Astrocyte (in vitro differentiated cells and primary cell): ENCODE results near the gene TSPAN4.

Experiments used
- CTCF ChIP-seq: IDR thresholded peaks from 2 replicates; pipeline ENCODE4 v1.5.1; 2011; ENCODE audit warnings: low read depth, mild to moderate bottlenecking, inconsistent platforms, low read length, moderate library complexity; ENCODE audit not compliant: insufficient read depth
- EZH2 ChIP-seq: IDR thresholded peaks from 2 replicates; pipeline ENCODE4 v1.6.1; 2012; ENCODE audit warnings: mild to moderate bottlenecking, low read length, inconsistent platforms; ENCODE audit not compliant: insufficient read depth

DNA sequence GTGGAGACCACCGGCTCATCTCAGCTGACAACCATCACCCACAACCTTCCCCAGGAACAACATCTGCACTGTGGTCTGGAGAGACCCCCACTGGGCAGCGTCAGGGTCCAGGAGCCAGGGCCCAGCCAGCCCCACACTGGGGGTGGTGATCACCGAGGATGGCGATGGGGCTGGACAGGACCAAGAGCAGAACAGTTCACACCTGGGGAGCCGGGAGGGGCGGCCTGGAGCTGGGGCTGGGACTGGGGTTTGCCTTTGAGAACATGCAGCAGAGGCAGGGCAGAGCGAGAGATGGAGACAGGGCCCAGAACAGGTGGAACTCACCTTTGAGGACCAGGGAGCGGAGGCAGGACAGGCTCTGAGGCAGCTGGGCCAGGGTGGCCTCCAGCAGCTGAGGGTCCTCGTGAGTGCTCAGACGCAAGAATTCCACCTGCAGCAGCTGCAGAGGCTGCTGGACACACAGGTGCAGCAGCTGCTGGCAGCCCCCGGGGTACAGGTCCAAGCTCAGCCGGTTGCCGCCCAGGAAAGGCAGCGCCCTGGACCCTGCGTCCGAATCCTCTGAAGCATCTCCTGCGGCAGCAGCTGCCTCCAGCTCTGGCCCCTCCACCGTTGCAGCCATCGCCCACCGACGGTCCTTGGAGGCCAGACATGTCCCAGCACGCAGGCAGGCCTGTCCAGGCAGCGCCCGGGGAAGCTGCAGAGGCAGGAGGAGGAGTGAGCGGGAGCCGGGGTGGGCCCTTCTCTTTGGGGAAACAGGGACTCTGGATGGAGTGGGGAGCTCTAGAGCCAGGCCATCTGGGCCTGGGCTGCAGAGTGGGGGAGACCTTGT lies 38.7 kb upstream of the TSPAN4 start:
- TF ChIP-seq CTCF (no peak), EZH2 (no peak)
